Measurements from ENCODE around the gene RTF2.
"Not testable (repeated sequence)": the region's sequence is repeated elsewhere in the genome, so short reads cannot be mapped to it uniquely, and the experiment has no call there.

RTF2 gene

GRCh38 chr20:56554869-56555268, 86.4 kb downstream of the RTF2 start:
- peak; percentile 92 for DNase-seq

GRCh38 chr20:56558968-56559367, 90.5 kb downstream of the RTF2 start:
- DNase-seq, result no peak

GRCh38 chr20:56564526-56564925, 96.1 kb downstream of the RTF2 start:
- DNase-seq, result not testable (repeated sequence)

GRCh38 chr20:56565511-56565910, 97.1 kb downstream of the RTF2 start:
- DNase-seq, result no peak

- no peak for DNase-seq
These were observed 98.2 kb downstream of the RTF2 start for GRCh38 chr20:56566621-56567020.
